ENCODE measurements around the gene FAF1. TPM values are rescaled to one million over a fixed set of nuclear protein-coding genes. Genes with fewer than 3 reads are reported as not detected.

FAF1 gene
- total RNA-seq, 1 donor from 2014 or later, result 54.3 TPM

DNA sequence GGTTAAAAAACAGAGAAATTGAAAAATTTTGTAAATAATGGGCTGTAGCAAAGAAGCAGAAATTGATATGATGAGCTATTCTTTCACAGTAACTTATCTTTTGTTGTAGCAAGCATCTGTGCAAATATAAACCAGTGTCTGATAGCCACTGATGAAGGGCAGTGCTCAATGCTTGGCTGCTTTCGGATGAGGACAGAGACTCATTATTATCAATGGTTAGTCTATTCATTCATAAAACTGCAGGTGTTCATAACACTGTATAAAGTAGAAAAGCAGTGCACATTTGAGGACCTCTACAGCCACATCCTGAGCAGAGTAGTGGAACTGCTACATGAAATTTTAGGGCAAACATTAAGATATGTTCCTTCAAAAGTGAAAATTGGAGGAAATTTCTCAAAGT is 107.2 kb downstream of the FAF1 start:
- no peaks in the 10 kb centered on the region for H3K4me1 Mint-ChIP-seq (ENCODE audit: unreplicated experiment)
- no peak overlapping the region for H3K27ac Mint-ChIP-seq (ENCODE audit: unreplicated experiment)
- no peaks in the 10 kb centered on the region for H3K27me3 Mint-ChIP-seq (ENCODE audit: unreplicated experiment)
- TF ChIP-seq, protein P1, sequence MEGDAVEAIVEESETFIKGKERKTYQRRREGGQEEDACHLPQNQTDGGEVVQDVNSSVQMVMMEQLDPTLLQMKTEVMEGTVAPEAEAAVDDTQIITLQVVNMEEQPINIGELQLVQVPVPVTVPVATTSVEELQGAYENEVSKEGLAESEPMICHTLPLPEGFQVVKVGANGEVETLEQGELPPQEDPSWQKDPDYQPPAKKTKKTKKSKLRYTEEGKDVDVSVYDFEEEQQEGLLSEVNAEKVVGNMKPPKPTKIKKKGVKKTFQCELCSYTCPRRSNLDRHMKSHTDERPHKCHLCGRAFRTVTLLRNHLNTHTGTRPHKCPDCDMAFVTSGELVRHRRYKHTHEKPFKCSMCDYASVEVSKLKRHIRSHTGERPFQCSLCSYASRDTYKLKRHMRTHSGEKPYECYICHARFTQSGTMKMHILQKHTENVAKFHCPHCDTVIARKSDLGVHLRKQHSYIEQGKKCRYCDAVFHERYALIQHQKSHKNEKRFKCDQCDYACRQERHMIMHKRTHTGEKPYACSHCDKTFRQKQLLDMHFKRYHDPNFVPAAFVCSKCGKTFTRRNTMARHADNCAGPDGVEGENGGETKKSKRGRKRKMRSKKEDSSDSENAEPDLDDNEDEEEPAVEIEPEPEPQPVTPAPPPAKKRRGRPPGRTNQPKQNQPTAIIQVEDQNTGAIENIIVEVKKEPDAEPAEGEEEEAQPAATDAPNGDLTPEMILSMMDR (IDR thresholded peaks at IDR 0.05; ENCODE audit: unreplicated experiment), result no peak
- no peak for DNase-seq (ENCODE audit: low spot score)
- no peaks in the 10 kb centered on the region for H3K36me3 Mint-ChIP-seq (ENCODE audit: low read depth, unreplicated experiment)
- no peaks in the 10 kb centered on the region for H3K9me3 Mint-ChIP-seq (ENCODE audit: unreplicated experiment)
- no peak overlapping the region for H3K4me3 Mint-ChIP-seq (ENCODE audit: unreplicated experiment)

DNA sequence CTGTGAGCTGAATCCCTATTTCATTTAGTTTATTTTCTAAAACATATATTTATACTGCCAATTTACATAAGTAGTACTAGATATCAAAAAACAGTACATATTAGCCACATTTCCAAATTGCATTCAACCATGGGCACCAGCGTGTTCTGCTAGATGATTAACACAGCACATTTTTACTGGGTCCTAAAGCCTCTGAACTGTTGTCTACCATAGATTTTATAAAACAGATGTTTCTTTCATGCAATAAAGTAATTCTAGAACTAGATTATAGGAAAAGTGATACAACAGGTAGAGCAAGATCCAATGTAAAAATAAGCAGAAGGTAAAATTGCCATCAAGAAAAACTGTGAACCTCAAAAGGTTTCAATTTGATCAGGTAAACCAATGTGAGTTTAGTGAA is 108.6 kb downstream of the FAF1 start:
- Mint-ChIP-seq H3K27me3 (ENCODE audit: unreplicated experiment) (peaks cover 2% of the 10 kb centered on the region), H3K4me1 (ENCODE audit: unreplicated experiment) (no peaks in the 10 kb centered on the region), H3K36me3 (ENCODE audit: low read depth, unreplicated experiment) (no peaks in the 10 kb centered on the region), H3K9me3 (ENCODE audit: unreplicated experiment) (no peaks in the 10 kb centered on the region), H3K4me3 (ENCODE audit: unreplicated experiment) (no peak overlapping the region), H3K27ac (ENCODE audit: unreplicated experiment) (no peak overlapping the region)
- no peak for DNase-seq (ENCODE audit: low spot score)
- TF ChIP-seq, protein P1 (IDR thresholded peaks at IDR 0.05; ENCODE audit: unreplicated experiment), result no peak

DNA sequence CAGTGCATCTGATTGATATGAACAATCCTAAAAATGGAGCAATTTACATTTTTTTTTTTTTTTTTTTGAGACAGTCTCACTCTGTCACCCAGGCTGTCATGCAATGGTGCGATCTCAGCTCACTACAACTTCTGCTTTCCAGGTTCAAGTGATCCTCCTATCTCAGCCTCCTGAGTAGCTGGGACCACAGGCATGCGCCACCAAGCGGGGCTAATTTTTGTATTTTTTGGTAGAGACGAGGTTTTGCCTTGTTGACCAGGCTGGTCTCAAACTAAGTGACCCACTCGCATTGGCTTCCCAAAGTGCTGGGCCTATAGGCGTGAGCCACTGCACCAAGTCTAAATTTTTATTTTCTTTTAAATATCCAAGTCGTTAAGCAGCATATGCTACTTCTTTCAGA is 109.0 kb downstream of the FAF1 start:
- Mint-ChIP-seq H3K4me3 (ENCODE audit: unreplicated experiment) (no peak overlapping the region), H3K36me3 (ENCODE audit: low read depth, unreplicated experiment) (no peaks in the 10 kb centered on the region), H3K27me3 (ENCODE audit: unreplicated experiment) (peaks cover 2% of the 10 kb centered on the region), H3K9me3 (ENCODE audit: unreplicated experiment) (no peaks in the 10 kb centered on the region), H3K4me1 (ENCODE audit: unreplicated experiment) (no peaks in the 10 kb centered on the region), H3K27ac (ENCODE audit: unreplicated experiment) (no peak overlapping the region)
- TF ChIP-seq, protein P1 (IDR thresholded peaks at IDR 0.05; ENCODE audit: unreplicated experiment), result no peak
- no peak for DNase-seq (ENCODE audit: low spot score)

DNA sequence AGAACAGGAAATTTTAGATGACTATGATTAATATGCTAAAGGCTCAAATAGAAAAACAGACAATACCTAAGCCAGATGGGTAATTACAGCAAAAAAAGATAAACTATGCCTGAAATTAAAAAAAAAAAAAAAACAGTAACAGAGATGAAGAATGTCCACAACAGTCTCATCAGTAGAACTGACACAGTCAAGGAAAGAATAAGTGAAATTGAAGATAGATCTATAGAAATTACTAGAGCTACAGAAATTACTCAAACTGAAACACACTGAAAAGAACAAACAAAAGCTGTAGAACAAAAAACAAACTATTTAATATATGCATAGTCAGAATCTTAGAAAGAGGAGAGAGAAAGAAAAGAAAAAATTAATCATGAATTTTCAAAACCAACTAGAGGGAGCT is 112.8 kb downstream of the FAF1 start:
- Mint-ChIP-seq H3K36me3 (ENCODE audit: low read depth, unreplicated experiment) (no peaks in the 10 kb centered on the region), H3K4me1 (ENCODE audit: unreplicated experiment) (no peaks in the 10 kb centered on the region), H3K4me3 (ENCODE audit: unreplicated experiment) (no peak overlapping the region), H3K27ac (ENCODE audit: unreplicated experiment) (no peak overlapping the region), H3K9me3 (ENCODE audit: unreplicated experiment) (no peaks in the 10 kb centered on the region), H3K27me3 (ENCODE audit: unreplicated experiment) (peaks cover 4% of the 10 kb centered on the region)
- TF ChIP-seq, protein P1 (IDR thresholded peaks at IDR 0.05; ENCODE audit: unreplicated experiment), result no peak
- DNase-seq (ENCODE audit: low spot score), result no peak

DNA sequence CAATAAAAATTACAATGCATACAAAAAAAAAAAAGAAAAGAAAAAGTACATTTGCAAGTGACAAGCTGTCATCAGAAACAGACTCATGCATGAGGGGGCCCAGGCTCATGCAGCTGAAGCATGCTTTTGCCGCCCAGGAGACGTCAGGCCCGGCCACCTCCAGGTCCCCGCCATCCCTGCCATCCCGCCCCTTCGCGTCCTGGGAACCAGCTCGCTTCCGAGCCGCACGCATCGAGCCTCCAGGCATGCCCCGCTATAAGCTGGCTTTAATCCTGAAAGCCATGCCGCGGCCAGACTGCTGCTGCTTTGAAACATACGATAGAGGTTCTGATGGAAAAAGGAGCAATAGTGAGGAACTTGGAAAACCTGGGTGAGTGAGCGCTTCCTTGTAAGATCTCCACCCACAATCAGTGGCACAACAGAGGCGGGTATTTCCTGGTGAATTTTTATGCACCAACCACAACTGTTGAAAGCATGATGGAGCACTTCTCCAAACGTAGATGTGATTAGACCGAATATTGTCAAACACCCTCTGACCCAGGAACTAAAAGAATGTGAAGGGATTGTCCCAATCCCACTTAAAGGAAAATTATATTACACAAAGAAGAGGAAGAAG is 113.7 kb downstream of the FAF1 start:
- H3K4me3 Mint-ChIP-seq (ENCODE audit: unreplicated experiment), result no peak overlapping the region

More for the DNA sequence above, 113.7 kb downstream of the FAF1 start:
- H3K27ac Mint-ChIP-seq (ENCODE audit: unreplicated experiment), result no peak overlapping the region
- H3K36me3 Mint-ChIP-seq (ENCODE audit: low read depth, unreplicated experiment), result no peaks in the 10 kb centered on the region
- no peaks in the 10 kb centered on the region for H3K9me3 Mint-ChIP-seq (ENCODE audit: unreplicated experiment)
- H3K4me1 Mint-ChIP-seq (ENCODE audit: unreplicated experiment), result no peaks in the 10 kb centered on the region
- TF ChIP-seq, protein P1 (IDR thresholded peaks at IDR 0.05; ENCODE audit: unreplicated experiment), result no peak
- H3K27me3 Mint-ChIP-seq (ENCODE audit: unreplicated experiment), result peaks cover 4% of the 10 kb centered on the region
- DNase-seq (ENCODE audit: low spot score), result no peak

Measured in endothelial cell (in vitro differentiated cells).